GM19351 (cell line): ENCODE measurements around the gene TIMP1.

ENCODE experiments used
- ATAC-seq: cut with Tn5 transposase; IDR thresholded peaks from one replicate; pipeline ENCODE4 v1.9.1; 2021; ENCODE audit warnings: mild to moderate bottlenecking, moderate library complexity; ENCODE audit not compliant: unreplicated experiment

Gene TIMP1

GRCh38 chrX:47573341-47574075 lies 8.7 kb upstream of the TIMP1 start:
- no peak for ATAC-seq

DNA sequence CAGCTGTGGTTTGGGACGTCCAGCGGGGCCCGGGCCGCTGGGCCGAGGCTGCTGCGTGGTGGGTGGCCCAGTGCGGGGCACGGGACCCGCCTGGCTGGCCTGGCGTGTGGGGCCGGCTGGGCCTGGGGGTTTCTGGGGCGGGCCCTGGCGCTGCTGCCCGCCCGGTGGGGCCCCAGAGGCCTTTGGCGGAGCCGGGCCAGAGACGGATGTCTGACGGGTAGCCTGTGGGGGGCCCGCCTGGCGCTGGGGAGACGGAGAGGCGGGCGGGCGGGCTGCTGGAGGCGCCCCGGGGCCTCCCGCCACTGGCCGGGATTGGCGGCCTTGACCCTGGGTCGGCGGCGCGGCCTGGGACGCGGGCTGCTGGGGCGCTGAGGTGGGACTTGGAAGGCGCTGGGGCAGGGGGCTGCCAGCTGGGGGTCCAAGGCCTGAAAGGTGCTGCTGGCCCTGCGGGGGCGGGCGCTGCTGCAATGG lies 8.1 kb upstream of the TIMP1 start:
- ATAC-seq: no peak

DNA sequence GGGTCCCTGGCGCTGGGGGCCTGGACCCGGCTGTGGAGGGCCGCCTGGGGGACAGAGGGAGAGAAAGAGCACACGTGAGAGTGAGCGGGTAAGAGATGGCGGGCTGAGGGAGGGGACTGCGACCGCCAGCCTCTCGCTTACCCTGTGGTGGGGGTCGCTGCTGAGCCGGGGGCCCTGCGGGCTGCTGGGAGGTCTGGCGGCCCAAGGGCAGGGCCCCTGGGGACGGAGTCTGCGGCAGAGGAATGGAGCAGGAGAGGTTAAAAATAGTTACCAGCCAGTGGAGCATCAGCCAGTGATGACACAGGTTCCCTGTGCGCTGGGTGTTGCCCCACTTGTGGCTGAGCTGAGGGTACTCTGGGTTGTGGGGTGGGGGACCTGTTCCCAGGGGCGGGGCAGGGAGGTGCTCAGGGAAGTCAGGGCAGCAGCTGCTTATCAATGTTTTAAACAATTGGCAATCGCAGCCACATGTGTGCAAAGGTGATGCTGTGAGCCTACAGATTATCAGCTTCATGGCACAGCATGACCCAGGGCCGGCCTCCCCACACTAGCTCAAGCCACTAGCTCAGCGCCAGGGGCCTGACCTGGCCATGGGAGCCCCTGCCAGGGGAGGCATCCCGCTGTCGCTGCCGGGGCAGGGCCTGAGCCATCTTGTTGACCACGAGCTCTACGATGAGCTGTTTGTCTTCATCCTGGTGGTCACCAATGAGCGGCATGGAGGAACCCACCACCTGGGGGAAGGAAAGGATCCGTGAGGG lies 7.5 kb upstream of the TIMP1 start:
- no peak for ATAC-seq

DNA sequence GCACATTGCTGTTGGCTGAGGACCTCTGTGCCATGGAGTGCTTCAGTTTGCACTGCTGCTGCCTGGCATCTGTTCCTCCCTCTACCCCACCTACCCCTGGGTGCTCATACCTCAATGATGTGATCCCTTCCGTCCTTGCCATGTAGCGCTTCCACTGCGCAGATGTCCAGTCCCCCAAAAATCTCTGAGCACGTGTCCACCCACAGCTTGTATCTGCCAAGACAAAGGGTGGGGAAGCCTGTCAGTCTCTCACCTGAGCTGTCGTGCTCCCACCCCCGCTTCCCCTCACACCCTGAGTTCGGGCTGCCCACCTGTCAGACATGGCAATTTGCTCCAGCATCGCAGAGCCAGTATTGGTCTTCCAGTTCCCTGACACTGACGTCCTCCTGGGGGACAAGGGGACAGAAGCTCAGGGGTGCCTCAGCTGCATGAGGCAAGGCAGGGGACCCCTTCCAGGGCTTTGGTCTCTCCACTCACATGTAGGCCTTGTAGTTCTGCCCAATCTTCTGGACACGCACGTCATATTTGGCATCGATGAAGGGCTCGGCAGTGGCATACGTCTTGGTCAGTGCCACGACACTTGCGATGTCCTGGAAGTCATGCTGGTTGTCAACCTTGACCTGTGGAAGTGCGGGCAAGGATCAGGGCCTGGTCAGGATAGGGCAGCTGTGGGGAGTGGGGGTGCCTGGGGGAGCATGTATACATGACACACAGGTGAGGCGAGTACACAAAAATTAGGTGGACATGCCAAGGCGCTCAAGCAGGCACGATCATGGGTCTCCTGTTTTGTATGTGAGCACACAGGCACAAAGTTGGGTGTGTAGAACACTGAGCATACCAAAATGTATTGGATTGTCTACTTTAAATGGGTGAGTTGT lies 6.0 kb upstream of the TIMP1 start:
- ATAC-seq: no peak

- no peak for ATAC-seq
Measured at GRCh38 chrX:47577424-47577823, 4.8 kb upstream of the TIMP1 start.

- no peak for ATAC-seq
Measured at GRCh38 chrX:47577901-47578300, 4.3 kb upstream of the TIMP1 start.

DNA sequence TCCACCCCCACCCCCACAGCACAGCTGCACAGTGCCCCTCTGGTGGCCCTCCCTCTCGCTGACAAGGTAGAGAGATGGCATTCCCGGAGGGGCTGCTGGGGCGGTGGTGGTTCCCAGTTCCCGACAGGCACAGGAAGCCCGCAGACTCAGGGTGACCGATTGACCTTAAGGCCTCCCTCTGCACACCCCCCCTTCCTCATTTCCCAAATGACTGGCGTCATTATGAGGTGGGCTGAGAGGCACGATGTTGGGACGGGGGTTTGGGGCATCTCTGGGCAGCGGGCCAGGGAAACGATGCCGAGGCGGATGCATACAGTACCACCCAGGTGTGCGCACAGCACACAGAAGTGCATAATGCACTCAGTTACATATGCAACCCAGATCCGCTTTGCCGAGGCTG lies 3.5 kb upstream of the TIMP1 start:
- ATAC-seq: no peak

- ATAC-seq: no peak
Measured at GRCh38 chrX:47579537-47579936, 2.7 kb upstream of the TIMP1 start.

- no peak for ATAC-seq
Measured at GRCh38 chrX:47583240-47583861, 1.1 kb downstream of the TIMP1 start.

GRCh38 chrX:47584714-47585113 lies 2.5 kb downstream of the TIMP1 start:
- ATAC-seq: no peak

DNA sequence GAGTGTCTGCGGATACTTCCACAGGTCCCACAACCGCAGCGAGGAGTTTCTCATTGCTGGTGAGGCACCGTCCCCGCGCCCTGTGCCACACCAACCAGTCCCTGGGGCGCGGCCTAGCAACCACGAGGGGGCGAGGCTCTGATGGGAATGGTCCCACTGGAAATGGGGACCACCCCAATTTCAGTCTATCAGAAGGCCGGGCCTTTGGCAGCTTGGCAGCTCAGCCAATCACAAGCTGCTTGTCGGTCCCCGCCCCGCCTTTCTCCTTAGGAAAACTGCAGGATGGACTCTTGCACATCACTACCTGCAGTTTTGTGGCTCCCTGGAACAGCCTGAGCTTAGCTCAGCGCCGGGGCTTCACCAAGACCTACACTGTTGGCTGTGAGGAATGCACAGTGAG lies 3.0 kb downstream of the TIMP1 start:
- no peak for ATAC-seq

DNA sequence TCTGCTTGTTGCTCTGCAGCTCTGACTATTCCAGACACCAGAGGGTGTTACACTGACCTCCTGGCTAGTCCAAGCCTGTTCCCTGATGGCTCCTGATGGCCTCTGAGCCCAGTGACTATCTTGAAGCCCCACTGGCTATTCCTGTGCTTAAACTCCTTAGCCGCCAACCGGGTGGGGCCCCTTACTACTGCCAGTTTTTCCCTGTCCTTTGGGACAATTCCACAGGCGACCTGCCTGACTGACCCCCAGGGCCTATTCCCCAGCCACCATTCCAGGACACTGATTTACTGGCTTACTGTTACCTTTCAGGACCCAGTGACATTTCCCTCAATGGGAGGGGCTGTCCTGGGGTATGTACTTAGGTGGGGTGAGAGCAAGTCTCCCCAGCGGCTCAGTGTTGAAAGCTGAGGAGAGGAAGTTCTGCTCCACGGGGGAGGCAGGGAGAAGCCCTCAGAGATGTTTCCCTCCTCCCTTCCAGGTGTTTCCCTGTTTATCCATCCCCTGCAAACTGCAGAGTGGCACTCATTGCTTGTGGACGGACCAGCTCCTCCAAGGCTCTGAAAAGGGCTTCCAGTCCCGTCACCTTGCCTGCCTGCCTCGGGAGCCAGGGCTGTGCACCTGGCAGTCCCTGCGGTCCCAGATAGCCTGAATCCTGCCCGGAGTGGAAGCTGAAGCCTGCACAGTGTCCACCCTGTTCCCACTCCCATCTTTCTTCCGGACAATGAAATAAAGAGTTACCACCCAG lies 4.0 kb downstream of the TIMP1 start:
- no peak for ATAC-seq

GRCh38 chrX:47587091-47587891 lies 5.1 kb downstream of the TIMP1 start:
- no peak for ATAC-seq

DNA sequence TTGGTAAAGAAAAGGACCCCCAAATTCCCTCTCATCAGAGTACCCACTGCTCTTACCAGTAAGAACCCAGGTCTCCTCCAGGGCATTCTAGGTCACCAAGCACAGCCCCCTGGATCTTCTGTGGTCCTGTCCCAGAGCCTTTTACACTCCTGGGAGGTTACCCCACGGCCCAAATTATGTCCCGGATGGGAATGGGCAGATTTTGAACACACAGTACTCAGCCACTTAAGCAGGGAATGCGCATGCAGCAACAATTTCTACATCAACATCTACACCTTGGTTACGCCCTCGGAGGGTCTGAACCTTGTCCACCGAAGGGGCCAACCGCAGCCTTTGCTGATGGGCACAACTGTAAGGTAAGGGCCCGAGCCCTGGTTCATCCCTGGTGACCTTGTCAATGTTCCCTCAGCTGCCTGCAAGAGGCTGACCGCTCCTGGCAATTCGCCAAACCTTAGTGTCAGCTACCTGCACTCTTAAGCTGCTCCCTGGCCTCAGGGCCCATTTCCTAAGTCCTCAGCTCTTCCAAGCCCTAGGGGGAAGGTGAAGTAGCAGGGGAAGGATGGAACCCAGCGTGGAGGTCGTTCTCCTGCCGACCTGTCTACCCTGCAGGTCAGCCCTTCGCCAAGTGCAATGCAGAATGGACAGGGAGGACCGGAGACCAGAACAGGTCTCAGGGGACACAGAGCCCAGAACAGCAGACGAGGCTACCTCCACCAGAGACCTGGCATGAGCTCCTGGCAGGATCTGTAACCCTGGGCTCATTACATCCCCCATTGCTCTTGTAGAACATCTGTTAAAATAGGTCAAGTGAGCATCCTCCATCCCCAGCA lies 5.9 kb downstream of the TIMP1 start:
- no peak for ATAC-seq

DNA sequence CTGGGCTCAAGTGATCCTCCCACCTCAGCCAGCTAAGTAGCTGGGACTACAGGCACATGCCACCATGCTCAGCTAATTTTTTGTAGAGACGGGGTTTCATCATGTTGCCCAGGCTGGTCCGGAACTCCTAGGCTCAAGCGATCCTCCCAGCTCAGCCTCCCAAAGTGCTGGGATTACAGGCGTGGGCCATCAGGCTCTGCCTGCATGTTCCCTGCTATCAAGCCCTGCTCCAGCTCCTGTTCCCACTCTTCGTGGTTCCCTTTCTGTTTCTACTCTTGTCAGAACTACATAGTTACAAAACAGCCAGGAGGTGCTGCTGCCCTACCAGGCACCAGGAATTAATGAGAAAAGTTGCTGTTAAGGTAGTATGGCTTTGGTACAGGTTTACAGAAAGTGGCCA lies 8.7 kb downstream of the TIMP1 start:
- ATAC-seq: no peak

DNA sequence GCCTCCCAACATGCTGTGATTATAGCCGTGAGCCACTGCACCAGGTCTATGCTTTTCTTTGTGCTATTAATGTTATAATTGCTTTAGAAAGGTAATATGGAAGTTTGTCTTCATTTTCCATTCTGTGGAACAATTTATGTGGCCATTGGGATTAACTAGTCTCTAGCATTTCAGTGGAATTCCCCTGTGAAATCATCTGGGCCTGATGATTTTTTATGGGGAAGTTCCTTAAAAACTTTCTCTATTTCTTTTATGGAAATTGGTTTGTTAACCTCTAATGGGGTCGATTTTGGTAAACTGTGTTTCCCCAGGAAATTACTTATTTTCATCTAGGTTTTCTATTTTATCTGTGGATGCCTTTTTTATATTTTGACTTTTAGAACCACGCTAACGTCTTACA lies 11.3 kb downstream of the TIMP1 start:
- ATAC-seq: no peak

GRCh38 chrX:47595716-47596251 lies 13.5 kb downstream of the TIMP1 start:
- ATAC-seq: no peak

GRCh38 chrX:47596256-47596655 lies 14.0 kb downstream of the TIMP1 start:
- ATAC-seq: no peak
